Body of pancreas (tissue), 4 donors: ENCODE measurements around the gene RAPGEF5. TPM values are rescaled to one million over a fixed set of nuclear protein-coding genes. Genes with fewer than 3 reads are reported as not detected.

ENCODE experiments used
- ATAC-seq: fragments of 150-250 bp; one replicate; pipeline ENCODE4 v1.9.1; 2016
- DNase-seq, 4 donors: peaks; one replicate each; pipeline ENCODE4 v3.0.0-alpha.2; 2019
- H3K27ac ChIP-seq, 4 donors: fragments of 200-600 bp; sonication (generic); 1 replicate in 3 of 4; 2 replicates in 1 of 4; pipeline versions ENCODE4 v1.5.1 to v1.6.1; 2016 to 2019; ENCODE audit warnings: mild to moderate bottlenecking in 1 of 4, mixed read lengths in 1 of 4, moderate library complexity in 1 of 4
- H3K27me3 ChIP-seq, 2 donors: fragments of 200-600 bp; sonication (generic); one replicate each; pipeline ENCODE4 v1.6.0; 2016; ENCODE audit warnings: mild to moderate bottlenecking in 1 of 2
- H3K36me3 ChIP-seq, 2 donors: fragments of 200-600 bp; sonication (generic); replicated peaks in 1 of 2; 2 replicates each; pipeline ENCODE4 v1.5.1; 2016; ENCODE audit warnings: low read depth in 2 of 2; ENCODE audit not compliant: insufficient read depth in 1 of 2
- H3K4me1 ChIP-seq: fragments of 200-600 bp; sonication (generic); one replicate; pipeline ENCODE4 v1.6.0; 2016
- H3K4me3 ChIP-seq, 2 donors: fragments of 200-600 bp; sonication (generic); 1 replicate in 1 of 2; 2 replicates in 1 of 2; pipeline ENCODE4 v1.5.1; 2016 to 2019
- H3K9me3 ChIP-seq, 3 donors: fragments of 200-600 bp; sonication (generic); 1 replicate in 2 of 3; 2 replicates in 1 of 3; pipeline ENCODE4 v1.5.1; 2016
- POLR2A ChIP-seq, 3 donors: fragments of 450-650 bp; IDR thresholded peaks; one replicate each; pipeline ENCODE4 v1.6.1; 2016; ENCODE audit warnings: antibody characterized with exemption in 3 of 3, mild to moderate bottlenecking in 2 of 3
- WGBS, 2 donors: methylation state at CpG; one replicate each; pipeline ENCODE4 v1.1.5; 2017; 5-methylcytosine and 5-hydroxymethylcytosine counted together
- intact Hi-C: fragments of 100-400 bp; cut with DNase I; formaldehyde crosslinking; loops from one replicate; pipeline ENCODE4 v1.15.1; 2023
- total RNA-seq, 2 donors: library from RNA; depleted of rRNA; stranded (reverse); fragments of >200 nt; gene quantifications; one replicate each; pipeline ENCODE4 v1.1.0, GENCODE V29; 2016
- TF ChIP-seq, protein P1 (sequence below), 7 experiments: fragments of 450-650 bp in 4 of 7; fragments of 200-600 bp in 3 of 7; sonication (generic) in 3 of 7; IDR thresholded peaks; one replicate each; pipeline ENCODE4 v1.5.1; 2016 to 2019; ENCODE audit warnings: antibody characterized with exemption in 7 of 7

The RAPGEF5 gene
- total RNA-seq, 2 donors from 2014 or later, result 68.0 to 151 TPM

DNA sequence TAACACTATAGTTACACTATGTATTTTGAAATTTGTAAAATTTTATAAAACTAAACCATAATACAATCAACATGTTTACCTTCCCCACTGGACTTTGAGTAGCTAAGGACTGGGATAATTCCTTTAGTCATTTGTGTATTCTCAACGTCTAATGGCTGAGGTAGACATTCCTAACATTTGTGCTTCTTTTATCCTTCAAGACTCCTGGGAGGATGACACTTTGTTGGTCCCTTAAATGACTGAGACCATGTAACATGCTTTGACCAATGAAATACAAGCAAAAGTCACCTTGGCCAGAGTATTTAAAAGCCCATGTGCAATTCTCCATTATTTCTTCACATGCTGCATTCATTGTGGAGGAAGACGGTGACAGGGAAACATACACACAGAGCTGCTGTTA, 18.5 kb downstream of the RAPGEF5 start:
- Histone ChIP-seq H3K27me3 (no peaks in the 10 kb centered on the region), H3K36me3 (no peaks in the 10 kb centered on the region), H3K9me3 (no peaks in the 10 kb centered on the region), H3K4me3 (no peak overlapping the region), H3K27ac (no peak overlapping the region), H3K4me1 (peaks cover 65% of the 10 kb centered on the region)
- intact Hi-C loops, result no loop called here
- DNase-seq (no peak), ATAC-seq (no peak)
- TF ChIP-seq POLR2A (IDR thresholded peaks at IDR 0.05), result no peak
- TF ChIP-seq, protein P1, sequence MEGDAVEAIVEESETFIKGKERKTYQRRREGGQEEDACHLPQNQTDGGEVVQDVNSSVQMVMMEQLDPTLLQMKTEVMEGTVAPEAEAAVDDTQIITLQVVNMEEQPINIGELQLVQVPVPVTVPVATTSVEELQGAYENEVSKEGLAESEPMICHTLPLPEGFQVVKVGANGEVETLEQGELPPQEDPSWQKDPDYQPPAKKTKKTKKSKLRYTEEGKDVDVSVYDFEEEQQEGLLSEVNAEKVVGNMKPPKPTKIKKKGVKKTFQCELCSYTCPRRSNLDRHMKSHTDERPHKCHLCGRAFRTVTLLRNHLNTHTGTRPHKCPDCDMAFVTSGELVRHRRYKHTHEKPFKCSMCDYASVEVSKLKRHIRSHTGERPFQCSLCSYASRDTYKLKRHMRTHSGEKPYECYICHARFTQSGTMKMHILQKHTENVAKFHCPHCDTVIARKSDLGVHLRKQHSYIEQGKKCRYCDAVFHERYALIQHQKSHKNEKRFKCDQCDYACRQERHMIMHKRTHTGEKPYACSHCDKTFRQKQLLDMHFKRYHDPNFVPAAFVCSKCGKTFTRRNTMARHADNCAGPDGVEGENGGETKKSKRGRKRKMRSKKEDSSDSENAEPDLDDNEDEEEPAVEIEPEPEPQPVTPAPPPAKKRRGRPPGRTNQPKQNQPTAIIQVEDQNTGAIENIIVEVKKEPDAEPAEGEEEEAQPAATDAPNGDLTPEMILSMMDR (IDR thresholded peaks at IDR 0.05), result no peak
- WGBS, 2 donors, result 71 to 72% methylated on average over 2 of the region's 2 CpGs

DNA sequence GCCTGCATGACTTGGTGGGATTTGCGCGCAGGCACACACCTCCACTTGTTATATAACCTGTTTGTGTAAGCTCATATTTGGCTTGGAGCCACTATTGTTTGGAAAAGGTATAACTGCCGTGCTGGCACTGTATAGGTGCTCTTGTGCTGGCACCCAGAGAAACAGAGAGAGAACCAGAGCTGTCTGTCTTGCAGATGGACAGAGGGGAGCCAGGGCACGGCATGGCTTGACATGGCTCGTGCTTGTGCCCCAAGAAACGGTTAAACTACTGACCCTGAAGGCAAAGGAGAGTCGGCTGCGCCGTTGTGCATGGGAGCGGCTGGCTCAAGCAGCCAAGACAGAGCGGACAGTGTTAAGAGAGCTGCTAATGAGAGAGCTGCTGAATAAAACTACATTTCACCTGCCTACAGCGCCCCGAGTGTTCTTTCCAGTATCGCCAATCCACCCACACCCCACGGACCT, 23.2 kb downstream of the RAPGEF5 start:
- 31 to 40% methylated on average over 13 to 15 of the region's 15 CpGs for WGBS, 2 donors
- no peak overlapping the region for H3K4me3 ChIP-seq
- no peaks in the 10 kb centered on the region for H3K36me3 ChIP-seq
- ATAC-seq, result peak; percentile 70
- peak; percentile 45 to 71 (median 60) for DNase-seq
- H3K9me3 ChIP-seq, result no peaks in the 10 kb centered on the region
- peaks cover 72% of the 10 kb centered on the region for H3K4me1 ChIP-seq
- intact Hi-C loops, result no loop called here
- H3K27me3 ChIP-seq, result no peaks in the 10 kb centered on the region
- H3K27ac ChIP-seq, result peak overlapping the region; percentile 73 to 87 (median 78)
- TF ChIP-seq, protein P1 (IDR thresholded peaks at IDR 0.05), result no peak
- TF ChIP-seq POLR2A (IDR thresholded peaks at IDR 0.05), result peak in 2 of 3 donors; percentile 29 to 38

DNA sequence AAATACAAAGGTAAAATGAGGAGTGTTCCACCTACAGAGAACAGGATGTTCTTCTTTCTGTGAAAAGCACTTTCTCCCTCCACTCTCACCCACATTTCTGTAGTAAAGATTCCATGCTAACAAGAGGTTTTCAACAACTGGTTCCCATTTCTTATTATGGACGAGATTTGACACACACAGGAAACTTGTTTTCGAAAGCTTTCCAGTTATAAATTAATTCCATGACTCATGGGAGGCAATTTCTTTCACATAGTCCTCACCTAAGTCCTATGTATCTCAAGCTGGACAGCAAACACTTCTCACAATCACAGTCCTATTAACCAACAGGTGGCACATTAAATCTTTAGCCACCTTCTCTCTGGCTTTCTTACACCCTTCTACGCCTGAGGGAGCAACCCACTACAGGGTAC, 24.5 kb downstream of the RAPGEF5 start:
- peak in 2 of 4 donors; percentile 9 to 11 for DNase-seq
- H3K27ac ChIP-seq, result peak overlapping the region; percentile 54 to 87 (median 78)
- no peaks in the 10 kb centered on the region for H3K36me3 ChIP-seq
- 15 to 27% methylated on average over 3 of the region's 3 CpGs for WGBS, 2 donors
- TF ChIP-seq, protein P1 (IDR thresholded peaks at IDR 0.05), result peak in 2 of 7 experiments; percentile 4 to 27
- no peak for TF ChIP-seq POLR2A (IDR thresholded peaks at IDR 0.05)
- no peaks in the 10 kb centered on the region for H3K9me3 ChIP-seq
- H3K4me3 ChIP-seq, result no peak overlapping the region
- ATAC-seq, result peak; percentile 61
- H3K27me3 ChIP-seq, result no peaks in the 10 kb centered on the region
- peaks cover 70% of the 10 kb centered on the region for H3K4me1 ChIP-seq
- intact Hi-C loops, result no loop called here

DNA sequence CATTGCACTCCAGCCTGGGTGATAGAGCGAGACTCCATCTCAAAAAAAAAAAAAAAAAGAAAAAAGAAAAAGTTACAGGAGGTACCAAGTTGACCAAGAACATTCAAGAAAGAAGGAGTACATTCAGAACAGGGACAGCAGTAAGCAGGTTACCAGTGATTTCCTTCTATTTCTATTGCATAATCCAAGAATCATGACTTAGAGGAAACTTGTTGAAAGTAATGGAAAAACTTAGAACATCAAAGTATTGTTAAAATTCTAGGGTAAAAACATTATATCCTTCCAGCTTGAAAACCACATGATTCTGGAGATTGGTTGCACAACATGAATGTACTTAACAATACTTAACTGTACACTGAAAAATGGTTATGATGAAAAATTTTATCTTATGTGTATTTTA, 25.2 kb downstream of the RAPGEF5 start:
- H3K9me3 ChIP-seq, result no peaks in the 10 kb centered on the region
- WGBS, 2 donors, result 88 to 100% methylated on average over 1 of the region's 1 CpG
- H3K36me3 ChIP-seq, result no peaks in the 10 kb centered on the region
- no peak for TF ChIP-seq POLR2A (IDR thresholded peaks at IDR 0.05)
- TF ChIP-seq, protein P1 (IDR thresholded peaks at IDR 0.05), result no peak
- H3K4me1 ChIP-seq, result peaks cover 67% of the 10 kb centered on the region
- no peak for DNase-seq
- ATAC-seq, result no peak
- H3K27me3 ChIP-seq, result no peaks in the 10 kb centered on the region
- peak overlapping the region in 2 of 4 donors; percentile 73 to 87 for H3K27ac ChIP-seq
- no peak overlapping the region for H3K4me3 ChIP-seq
- intact Hi-C loops, result no loop called here

DNA sequence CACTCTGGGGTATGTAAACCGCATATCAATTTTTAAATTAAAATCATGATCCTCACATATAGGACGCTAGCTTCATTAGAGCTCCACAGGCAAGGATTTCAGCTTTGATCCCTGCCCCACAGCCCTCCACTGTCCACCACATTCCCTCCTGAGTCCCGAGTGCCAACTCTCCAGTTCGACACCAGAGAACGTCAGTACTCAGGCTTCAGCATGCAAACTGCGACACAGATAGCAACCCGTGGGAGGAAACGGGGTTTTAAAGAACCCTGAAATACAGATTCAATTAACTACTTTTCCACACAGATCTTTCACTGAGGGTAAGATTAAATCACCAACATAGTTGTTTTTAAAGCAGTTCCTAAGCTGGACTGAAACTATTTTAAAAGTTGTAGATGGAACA, 26.1 kb downstream of the RAPGEF5 start:
- ATAC-seq (no peak), DNase-seq (no peak)
- Histone ChIP-seq H3K9me3 (no peaks in the 10 kb centered on the region), H3K4me3 (no peak overlapping the region), H3K4me1 (peaks cover 67% of the 10 kb centered on the region), H3K27me3 (no peaks in the 10 kb centered on the region), H3K27ac (no peak overlapping the region), H3K36me3 (no peaks in the 10 kb centered on the region)
- intact Hi-C loops, result no loop called here
- 88% methylated on average over 8 of the region's 8 CpGs for WGBS, 2 donors
- TF ChIP-seq, protein P1 (IDR thresholded peaks at IDR 0.05), result no peak
- TF ChIP-seq POLR2A (IDR thresholded peaks at IDR 0.05), result no peak
